ENCODE data around the gene SMG1.
"Not testable (repeated sequence)": the region's sequence is repeated elsewhere in the genome, so short reads cannot be mapped to it uniquely, and the experiment has no call there.

Gene SMG1

DNA sequence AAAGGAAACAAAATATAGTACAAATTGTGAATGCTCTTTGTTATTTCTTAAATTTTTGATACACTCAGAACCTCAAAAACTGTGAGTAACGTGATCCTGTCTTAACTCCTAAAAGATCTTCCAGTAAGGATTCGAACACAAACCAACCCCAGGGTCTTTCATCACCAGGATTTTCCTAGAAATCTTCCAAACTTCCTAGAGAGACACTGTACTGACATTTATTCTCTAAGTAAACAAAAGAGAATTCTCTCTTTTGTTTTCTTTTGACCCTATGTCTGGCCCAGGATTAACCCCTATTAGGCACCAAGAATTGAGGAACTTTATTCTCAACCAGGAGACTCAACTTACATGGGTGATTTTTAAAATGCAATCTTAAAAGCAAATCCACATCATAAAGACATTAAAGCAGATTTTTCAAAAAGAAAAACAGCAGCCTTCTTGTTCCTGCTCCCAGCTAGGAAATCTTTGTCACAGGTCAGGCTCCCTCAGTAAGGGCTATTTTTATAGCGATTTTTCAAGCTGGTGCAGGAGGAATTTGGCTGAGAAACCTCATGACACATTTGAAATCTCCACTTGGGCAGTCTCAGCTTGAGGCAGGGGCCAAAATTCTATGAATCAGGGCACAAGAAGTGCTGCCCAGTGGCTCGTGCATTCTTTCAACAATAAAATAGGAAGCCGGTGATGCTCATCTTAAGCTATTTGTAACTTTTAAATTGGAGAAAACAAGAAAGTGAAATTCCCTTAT is 6.2 kb upstream of the SMG1 start:
- no peak for DNase-seq

DNA sequence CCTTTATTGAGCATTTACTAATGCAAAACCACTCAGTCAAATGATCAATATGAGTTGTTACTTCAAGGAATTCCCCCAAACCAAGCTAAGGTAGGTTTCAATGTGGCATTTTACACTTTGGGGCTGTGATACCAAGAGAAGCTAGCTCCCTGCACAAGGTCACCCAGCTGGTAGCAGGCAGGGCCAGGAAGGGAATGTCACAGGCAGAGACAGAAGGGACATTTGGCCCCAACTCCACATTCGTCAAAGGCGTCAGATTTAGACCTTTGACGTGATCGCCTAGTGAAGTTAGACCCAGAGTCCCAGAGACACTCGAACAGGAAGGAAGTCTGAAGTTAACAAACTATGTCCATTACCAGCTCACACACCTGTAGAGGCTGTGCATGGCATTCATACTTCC is 5.5 kb upstream of the SMG1 start:
- DNase-seq: no peak

DNA sequence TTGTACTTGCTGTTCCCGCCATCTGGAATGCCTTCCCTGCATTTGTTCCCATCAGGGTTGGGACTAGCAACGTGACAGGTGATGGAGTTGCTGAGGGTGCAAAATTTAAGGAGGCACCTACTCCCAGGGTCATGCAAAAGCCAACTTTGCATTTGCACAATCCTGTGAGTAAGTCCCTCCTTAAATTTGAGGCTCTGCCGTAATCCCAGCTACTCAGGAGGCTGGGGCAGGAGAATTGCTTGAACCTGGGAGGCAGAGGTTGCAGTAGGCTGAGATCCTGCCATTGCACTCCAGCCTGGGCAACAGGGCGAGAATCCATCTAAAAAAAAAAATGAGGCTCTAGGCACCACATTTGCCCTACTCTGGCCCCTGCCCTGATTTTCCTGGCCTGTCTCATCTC is 3.9 kb upstream of the SMG1 start:
- DNase-seq: not testable (repeated sequence)

DNA sequence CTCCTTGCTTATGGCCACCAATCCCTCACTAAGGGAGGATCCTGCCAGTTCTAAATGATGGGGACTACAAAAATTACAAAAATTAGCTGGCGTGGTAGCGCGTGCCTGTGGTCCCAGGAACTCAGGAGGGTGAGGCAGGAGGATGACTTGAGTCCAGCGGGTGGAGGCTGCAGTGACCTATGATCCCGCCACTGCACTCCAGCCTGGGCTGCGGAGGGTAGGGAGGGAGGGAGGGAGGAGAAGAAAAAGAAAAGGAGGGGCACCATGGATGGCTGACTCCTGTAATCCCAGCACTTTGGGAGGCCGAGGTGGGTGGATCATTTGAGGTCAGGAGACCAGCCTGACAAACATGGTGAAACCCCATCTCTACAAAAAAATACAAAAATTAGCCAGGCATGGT is 1.9 kb upstream of the SMG1 start:
- not testable (repeated sequence) for DNase-seq

DNA sequence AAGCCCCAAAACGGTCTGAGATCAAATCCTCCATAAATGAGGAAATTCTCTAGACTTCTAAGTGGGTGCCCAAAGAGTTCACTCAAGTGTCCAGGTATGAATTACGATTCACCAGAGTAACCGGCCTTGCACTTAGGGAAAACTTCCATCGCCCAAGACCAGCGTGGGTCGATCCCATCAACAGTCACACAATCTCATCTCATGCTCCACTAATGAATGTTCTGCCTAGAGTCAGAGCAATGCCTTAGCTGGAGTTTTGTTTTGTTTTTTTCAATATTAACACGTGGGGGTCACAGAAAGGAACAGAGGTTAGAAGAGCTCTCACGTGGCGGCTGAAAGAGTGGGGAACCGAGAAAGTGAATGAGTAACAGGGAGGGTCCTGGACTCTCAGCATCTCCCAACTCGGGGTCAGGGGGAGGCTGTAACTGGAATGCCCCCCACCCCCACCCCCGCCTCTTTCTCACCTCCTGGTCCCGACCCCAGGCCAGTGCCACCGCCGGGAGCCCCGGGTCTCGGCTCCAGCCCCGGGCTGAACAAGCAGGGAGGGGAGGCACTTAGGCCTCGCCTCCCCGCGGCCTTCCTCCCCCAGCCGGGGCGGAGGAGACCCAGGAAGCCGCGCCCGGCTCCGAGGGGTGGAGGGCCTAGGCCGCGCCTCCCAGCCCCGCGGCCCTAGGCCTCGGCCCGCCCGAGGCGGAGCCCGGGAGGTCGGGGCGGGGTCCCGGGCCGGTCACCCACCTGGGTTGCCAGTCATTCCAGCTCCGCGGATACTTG is 808 bp downstream of the SMG1 start:
- DNase-seq: not testable (repeated sequence)

DNA sequence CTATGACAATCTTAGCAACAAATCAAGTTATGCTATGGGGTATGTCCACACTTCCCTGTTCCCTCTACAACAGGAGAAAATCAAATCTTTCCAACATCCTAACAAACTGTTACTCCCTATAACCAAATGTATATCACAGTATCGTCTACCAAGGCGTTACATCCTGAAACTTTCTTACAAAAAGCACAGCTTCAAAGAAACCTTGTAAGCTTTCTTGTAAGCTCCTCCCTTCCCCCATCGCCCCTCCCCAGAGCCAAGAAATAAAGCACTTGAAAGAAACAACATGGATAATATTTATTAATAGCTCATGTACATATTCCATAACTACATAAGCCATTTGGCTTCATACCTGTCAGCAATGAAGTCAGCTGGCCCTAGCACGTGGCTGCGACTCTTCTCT is 2.3 kb downstream of the SMG1 start:
- DNase-seq: not testable (repeated sequence)

DNA sequence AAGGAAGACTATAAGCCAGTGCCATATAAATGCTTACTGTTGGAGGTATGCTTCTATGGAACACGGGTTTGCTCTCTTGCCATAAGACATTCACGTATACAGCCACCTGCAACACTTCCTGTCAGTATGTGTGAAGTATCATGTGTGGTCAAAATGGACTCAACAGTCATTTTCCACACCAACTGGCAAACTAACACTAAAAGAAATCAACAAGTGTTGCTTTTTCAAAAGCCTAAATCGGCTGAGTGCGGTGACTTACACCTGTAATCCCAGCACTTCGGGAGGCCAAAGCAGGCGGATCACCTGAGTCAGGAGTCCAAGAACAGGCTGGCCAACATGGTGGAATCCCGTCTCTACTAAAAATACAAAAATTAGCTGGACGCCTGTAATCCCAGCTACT is 3.1 kb downstream of the SMG1 start:
- DNase-seq: not testable (repeated sequence)

DNA sequence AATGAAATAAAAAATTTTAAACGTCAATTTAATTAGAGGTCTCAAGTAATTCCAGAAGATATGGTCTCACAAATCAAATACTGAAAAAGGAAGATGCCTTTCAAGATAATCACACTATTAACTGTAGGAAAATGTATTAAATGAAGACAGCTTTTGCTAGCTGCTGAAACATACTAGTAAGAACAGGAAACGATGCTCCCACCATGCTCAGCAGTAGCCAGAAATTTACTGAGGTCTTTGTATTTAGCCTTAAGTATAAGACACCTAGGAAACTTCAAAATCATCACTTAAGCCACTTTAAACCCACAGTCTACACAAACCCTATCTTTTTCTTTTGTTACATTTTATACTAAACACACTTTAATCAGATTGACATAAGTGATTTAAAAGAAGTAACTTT is 16.6 kb downstream of the SMG1 start:
- not testable (repeated sequence) for DNase-seq

DNA sequence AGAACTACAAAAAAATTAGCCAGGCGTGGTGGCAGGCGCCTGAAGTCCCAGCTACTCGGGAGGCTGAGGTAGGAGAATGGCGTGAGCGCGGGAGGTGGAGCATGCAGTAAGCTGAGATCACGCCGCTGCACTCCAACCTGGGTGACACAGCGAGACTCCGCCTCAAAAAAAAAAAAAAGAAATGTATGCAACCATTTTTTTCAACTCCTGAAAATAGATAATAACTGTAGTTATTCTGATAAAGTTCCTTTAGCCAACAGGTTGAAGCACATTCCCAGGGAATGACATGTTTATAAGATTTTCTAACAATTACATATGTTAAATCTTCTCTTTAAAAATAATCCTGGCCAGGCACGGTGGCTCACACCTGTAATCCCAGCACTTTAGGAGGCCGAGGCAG is 17.5 kb downstream of the SMG1 start:
- not testable (repeated sequence) for DNase-seq

DNA sequence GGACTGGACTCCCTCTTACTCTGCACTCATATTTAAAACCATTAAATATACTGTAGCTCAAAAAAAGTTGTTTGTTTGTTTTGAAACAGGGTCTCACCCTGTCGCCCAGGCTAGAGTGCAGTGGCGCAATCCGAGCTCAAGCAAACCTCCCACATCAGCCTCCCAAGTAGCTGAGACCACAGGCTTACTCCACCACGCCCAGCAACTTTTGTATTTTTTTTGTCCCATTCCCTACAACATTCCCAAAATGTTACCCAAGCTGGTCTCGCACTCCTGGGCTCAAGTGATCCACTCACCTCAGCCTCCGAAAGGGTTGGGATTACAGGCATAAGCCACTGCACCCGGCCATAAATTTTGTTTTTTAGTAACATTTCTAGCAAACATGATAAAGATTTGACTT is 23.4 kb downstream of the SMG1 start:
- not testable (repeated sequence) for DNase-seq

DNA sequence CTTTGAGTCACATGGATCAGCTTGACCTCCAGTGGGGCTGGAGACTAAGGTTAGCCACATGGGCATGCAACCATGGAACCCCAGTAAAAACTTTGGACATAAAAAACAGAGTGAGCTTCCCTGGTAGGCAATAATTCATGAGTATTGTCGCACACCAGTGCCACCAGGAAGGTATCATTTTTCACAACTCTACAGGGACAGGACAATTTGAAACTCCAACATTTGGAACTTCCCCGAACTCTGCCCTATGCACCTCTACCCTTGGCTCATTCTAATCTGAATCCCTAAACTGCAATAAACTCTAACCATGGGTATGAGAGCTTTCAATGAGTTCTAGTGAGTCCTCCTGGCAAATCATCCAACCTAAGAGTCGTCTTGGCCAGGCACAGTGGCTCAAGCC is 24.2 kb downstream of the SMG1 start:
- DNase-seq: not testable (repeated sequence)

DNA sequence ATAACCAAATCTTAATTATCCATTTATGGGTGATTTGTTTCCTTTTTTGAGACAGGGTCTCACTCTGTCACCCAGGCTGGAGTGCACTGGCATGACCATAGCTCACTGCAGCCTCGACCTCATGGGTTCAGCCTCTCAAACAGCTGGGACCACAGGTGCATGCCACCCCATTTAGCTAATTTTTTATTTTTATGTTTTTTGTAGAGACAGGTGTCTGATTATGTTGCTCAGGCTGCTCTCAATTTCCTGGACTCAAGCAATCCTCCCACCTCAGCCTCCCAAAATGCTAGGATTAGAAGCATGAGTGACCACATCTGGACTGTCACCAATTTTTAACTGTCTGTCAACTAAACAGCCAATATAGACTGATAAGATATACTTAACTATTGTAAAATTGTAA is 25.0 kb downstream of the SMG1 start:
- not testable (repeated sequence) for DNase-seq

DNA sequence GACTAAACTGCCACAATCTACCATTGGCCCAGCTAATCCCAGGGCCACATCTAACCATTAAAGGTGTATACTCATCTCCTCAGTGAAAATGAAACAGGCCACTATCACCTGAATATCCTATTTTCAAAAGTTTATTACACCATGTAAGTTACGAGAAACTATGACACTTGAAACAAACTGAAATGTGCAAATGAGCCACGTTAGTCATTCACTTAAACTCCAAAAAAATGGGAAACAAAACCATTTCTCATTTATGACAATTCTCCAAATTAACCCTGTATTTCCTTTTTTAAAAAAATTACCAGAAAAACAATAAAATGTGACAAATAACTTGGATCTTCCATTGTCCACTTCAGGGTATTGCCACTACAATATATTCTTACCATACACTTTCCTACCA is 41.8 kb downstream of the SMG1 start:
- not testable (repeated sequence) for DNase-seq

DNA sequence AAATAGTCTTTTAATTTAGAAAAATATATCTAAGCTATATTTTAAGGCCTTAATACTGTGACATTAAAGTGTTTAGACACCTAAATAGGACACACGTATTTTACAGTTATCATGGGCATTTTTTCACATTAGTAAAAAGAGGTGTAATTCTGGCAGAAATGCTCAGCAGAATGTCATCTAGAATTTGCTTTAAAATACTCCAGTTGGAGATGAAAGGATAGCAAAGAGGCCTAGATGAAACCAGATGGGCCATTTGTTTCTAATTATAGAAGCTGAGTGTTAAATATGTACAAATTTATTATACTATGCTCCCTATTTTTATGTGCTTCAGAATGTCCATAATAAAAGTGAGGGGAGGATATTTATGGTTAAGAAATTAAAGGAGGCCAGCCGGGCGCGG is 48.5 kb downstream of the SMG1 start:
- DNase-seq: not testable (repeated sequence)

DNA sequence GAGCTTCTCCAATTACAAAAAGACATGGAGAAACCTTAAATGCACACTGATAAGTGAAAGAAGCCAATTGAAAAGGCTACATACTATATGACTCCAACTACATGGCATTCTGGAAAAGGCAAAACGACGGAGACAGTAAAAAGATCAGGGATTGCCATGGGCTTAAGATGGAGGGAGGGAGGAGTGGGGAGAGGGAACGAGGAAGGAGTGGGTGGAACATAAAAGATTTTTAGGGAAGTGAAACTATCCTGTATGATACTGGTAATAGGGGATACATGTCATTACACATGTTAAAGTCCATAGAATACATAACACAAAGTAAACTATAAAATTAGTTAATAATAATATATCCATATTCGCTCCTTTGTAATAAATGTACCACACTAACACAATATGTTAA is 48.9 kb downstream of the SMG1 start:
- not testable (repeated sequence) for DNase-seq

DNA sequence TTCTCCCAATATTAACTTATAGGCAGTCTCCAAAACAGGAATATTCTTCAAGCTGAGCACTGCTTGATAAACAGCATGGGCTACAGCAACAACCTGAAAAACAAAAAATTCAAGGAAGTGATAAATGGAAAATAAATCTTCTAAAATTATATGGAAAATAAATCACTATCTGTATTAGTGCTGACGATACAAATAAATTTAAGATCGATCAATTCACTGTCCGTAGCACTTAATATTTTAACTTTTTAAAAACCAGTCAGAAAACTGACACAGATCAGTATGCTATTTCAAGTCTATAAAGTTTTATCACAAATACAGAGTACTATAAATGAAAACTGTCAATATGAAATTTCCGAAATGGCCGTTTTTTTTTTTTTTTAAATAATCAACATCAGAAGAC is 49.9 kb downstream of the SMG1 start:
- DNase-seq: not testable (repeated sequence)

DNA sequence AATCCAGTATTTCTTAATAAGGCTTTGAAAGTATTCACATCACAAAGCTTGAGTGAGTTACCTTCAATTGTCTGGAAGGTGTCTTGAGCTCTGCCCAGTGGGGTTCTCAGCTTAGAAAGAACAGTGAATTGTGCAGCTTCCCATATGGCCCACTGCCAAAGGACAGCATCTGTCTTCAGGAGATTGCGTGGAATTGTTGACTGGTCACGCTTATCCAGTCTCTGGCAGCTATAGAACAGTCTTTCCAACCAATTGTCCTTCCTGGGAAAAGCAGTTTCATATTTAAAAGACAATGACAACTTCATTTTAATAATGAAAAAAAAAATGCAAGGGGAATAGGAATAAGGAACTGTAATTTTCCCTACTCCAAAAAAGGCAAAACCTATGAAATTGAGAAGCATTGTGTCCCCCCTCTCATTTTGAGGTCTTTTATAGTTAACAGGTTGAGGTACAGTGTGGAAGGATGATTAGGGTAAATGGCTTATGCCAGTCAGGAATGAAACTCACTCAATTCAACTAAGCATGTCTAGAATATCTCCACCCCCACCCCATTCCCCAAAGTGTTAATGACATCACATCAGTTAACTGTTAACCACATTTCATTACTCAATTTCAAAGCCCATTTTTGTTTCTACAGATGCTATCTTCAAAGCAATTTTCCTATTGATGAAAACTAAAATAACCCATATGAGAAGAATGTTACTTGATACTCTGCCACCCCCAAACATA is 57.0 kb downstream of the SMG1 start:
- DNase-seq: not testable (repeated sequence)

DNA sequence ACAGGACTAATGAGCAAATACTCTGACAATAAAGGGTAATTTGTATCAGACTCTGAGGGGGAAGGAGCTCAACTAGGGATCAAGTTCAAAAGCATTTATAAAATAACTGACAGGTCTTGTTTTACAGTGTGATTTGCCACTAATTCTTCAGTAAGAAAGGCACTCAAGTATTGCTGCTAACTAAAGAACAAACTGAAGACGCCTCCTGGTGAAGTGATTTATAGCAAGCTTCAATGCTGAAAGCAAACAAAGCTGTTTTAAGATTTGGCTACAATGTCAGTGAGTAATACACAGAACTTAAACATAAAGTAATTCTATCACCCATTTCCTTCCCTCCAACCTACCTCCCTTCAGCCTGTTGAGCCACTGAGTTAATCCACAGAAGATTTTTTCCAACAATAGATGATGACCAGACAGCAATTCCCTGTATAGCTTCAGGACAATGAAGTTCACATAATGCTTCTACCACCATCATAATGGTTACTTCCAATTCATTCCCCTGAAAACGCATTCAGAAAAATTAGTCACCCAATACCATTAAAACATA is 59.9 kb downstream of the SMG1 start:
- not testable (repeated sequence) for DNase-seq

DNA sequence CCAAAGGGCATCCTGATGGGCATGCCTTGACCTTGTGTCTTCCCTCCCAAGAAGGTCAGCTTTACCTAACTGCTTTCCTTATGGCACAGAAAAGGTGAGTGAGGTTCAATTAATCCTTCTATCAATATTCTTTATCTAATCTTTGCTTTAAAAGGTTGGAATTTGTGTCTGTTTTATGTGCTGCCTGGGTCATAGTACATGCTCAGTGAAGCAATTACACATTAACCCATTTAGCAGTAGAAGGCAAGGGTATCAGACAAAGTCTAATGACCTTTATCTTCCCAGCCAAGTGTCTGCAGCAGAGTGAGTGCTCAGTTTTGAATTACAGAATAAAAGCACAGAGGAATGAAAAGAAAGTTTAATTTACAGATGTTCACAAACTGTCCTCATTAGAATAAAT is 63.3 kb downstream of the SMG1 start:
- DNase-seq: not testable (repeated sequence)

DNA sequence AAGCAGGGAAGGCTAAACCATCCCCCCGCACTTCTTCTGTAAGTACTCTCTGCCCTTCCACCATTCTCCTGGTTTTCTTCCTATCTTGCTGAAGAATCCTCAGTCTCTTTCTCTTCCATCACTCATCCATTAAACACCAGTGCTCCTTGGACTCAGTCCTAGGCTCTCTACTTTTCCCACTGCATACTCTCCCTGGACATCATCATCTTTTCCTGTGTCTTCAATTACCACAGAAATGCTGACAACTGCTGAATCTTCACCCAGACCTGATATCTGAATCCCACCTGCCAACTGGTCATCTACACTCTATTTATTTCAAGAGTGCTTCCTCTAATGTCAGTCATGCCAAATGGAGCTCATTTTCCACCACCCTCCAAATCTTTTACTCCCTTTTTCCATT is 71.0 kb downstream of the SMG1 start:
- DNase-seq: no peak

DNA sequence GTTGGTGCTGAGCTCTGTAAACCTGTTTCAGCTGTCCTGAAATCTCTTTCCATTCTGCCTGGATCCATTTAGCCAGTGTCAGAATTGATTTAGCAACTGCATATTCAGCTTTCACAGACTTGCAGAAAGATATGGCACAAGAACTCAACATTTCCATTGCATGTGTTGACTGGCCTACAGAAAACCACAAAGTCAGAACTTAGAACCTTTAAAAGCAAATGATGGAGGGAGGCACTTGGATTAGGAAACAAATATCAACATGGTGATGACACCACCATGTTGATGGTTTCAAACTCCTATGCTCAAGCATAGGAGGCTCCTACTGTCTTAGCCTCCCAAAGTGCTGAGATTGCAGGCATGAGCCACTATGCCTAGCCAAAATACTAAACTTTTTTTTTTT is 72.5 kb downstream of the SMG1 start:
- DNase-seq: no peak

DNA sequence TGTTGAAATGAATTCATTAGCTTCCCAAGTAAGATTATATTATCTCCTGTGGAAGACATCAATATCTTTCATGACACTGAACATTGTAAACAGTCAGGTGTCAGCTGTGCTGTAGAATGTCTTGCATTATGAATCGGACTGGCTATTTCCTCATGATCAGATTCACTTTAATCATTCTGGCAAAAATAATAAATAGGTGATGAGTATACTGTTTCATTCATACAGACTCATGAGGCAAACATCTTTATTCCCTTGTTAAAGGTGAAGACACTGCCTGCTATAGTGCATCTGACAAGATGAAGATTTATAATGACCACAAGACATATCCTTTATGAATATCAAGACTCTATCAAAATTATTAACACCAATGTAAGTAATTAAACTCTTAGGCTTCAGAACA is 73.6 kb downstream of the SMG1 start:
- no peak for DNase-seq

DNA sequence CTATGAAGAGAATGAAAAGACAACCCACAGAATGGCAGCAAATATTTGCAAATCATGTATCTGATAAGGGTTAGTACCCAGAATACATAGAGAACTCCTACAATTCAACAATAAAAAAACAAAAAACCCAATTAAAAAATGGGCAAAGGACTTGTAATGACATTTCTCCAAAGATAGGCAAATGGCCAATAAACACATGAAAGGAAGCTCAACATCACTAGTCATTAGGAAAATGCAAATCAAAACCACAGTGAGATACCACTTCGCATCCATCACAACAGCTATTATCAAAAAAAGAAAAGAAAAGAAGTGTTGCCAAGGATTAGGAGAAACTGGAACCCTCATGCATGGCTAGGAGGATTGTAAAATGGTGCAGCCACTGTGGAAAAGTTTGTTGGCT is 79.8 kb downstream of the SMG1 start:
- DNase-seq: no peak

All from bone marrow (tissue), 2 donors.